Activated T-cell treated with anti-CD3 and anti-CD28 coated beads, Interleukin-2, amount 50 U/mL, for 72 hours (primary cell): ENCODE results near the gene CDYL. TPM values are rescaled to one million over a fixed set of nuclear protein-coding genes. Genes with fewer than 3 reads are reported as not detected.
"Not testable (repeated sequence)": the region's sequence is repeated elsewhere in the genome, so short reads cannot be mapped to it uniquely, and the experiment has no call there.

ENCODE experiments used
- ATAC-seq, 2 donors: fragments of 150-1000 bp; cut with Tn5 transposase; replicated peaks in 1 of 2; 2 replicates each; pipeline ENCODE4 v1.10.0; 2021; ENCODE audit warnings: moderate library complexity in 2 of 2, mild to moderate bottlenecking in 1 of 2
- DNase-seq, 2 donors: peaks; one replicate each; pipeline ENCODE4 v3.0.0; 2021 to 2022; ENCODE audit warnings: mixed read lengths in 1 of 2
- H3K27ac Mint-ChIP-seq: one replicate; pipeline ENCODE4 v1.8.0; 2022; ENCODE audit warnings: mild to moderate bottlenecking, moderate library complexity, mixed read lengths
- H3K27me3 Mint-ChIP-seq: one replicate; pipeline ENCODE4 v1.8.0; 2022; ENCODE audit warnings: low read depth, mixed read lengths
- H3K36me3 Mint-ChIP-seq, 2 donors: one replicate each; pipeline ENCODE4 v1.8.0; 2022; ENCODE audit warnings: mixed read lengths in 2 of 2, mild to moderate bottlenecking in 1 of 2; ENCODE audit not compliant: insufficient read depth in 2 of 2
- H3K4me1 Mint-ChIP-seq: one replicate; pipeline ENCODE4 v1.8.0; 2022; ENCODE audit warnings: low read depth, mixed read lengths
- H3K4me3 Mint-ChIP-seq, 2 donors: one replicate each; pipeline ENCODE4 v1.8.0; 2022; ENCODE audit warnings: mild to moderate bottlenecking in 2 of 2, mixed read lengths in 2 of 2, moderate library complexity in 2 of 2
- H3K9me3 Mint-ChIP-seq, 2 donors: one replicate each; pipeline ENCODE4 v1.8.0; 2022; ENCODE audit warnings: mixed read lengths in 2 of 2
- total RNA-seq, 2 donors: library from RNA; stranded (reverse); gene quantifications; one replicate each; pipeline ENCODE4 v1.2.3, GENCODE V29; 2022

CDYL gene
- total RNA-seq, 2 donors from 2014 or later = 39.2 to 40.8 TPM

- H3K4me1 Mint-ChIP-seq = peaks cover 58% of the 10 kb centered on the region
- H3K27ac Mint-ChIP-seq = peak overlapping the region; percentile 64
- DNase-seq (no peak), ATAC-seq (no peak)
- H3K36me3 Mint-ChIP-seq = peaks cover 5% of the 10 kb centered on the region in 2 donors
- H3K4me3 Mint-ChIP-seq = no peak overlapping the region
- H3K27me3 Mint-ChIP-seq = no peaks in the 10 kb centered on the region
- peaks cover 0 to 5% of the 10 kb centered on the region in 2 donors for H3K9me3 Mint-ChIP-seq
These were observed 36.9 kb downstream of the CDYL start for GRCh38 chr6:4813055-4813454.

- no peak overlapping the region for H3K27ac Mint-ChIP-seq
- ATAC-seq = no peak
- H3K27me3 Mint-ChIP-seq = no peaks in the 10 kb centered on the region
- H3K4me1 Mint-ChIP-seq = peaks cover 59% of the 10 kb centered on the region
- peaks cover 2 to 4% of the 10 kb centered on the region in 2 donors for H3K36me3 Mint-ChIP-seq
- peak overlapping the region in 1 of 2 donors; percentile 27 for H3K4me3 Mint-ChIP-seq
- peaks cover 1 to 4% of the 10 kb centered on the region in 2 donors for H3K9me3 Mint-ChIP-seq
- no peak for DNase-seq
These were observed 38.0 kb downstream of the CDYL start for GRCh38 chr6:4814212-4814611.

- peaks cover 1 to 2% of the 10 kb centered on the region in 2 donors for H3K36me3 Mint-ChIP-seq
- ATAC-seq = no peak
- no peak for DNase-seq
- H3K27ac Mint-ChIP-seq = no peak overlapping the region
- H3K27me3 Mint-ChIP-seq = no peaks in the 10 kb centered on the region
- H3K4me3 Mint-ChIP-seq = no peak overlapping the region
- H3K9me3 Mint-ChIP-seq = peaks cover 1% of the 10 kb centered on the region in 2 donors
- H3K4me1 Mint-ChIP-seq = peaks cover 64% of the 10 kb centered on the region
These were observed 38.8 kb downstream of the CDYL start for GRCh38 chr6:4814987-4815386.

GRCh38 chr6:4815584-4815983 is 39.4 kb downstream of the CDYL start:
- H3K9me3 Mint-ChIP-seq = peaks cover 0 to 1% of the 10 kb centered on the region in 2 donors
- H3K36me3 Mint-ChIP-seq = no peaks in the 10 kb centered on the region
- H3K27me3 Mint-ChIP-seq = no peaks in the 10 kb centered on the region
- H3K4me3 Mint-ChIP-seq = no peak overlapping the region
- no peak for DNase-seq
- ATAC-seq = no peak
- peaks cover 64% of the 10 kb centered on the region for H3K4me1 Mint-ChIP-seq
- H3K27ac Mint-ChIP-seq = no peak overlapping the region

- no peaks in the 10 kb centered on the region for H3K27me3 Mint-ChIP-seq
- H3K9me3 Mint-ChIP-seq = peaks cover 0 to 1% of the 10 kb centered on the region in 2 donors
- no peak overlapping the region for H3K4me3 Mint-ChIP-seq
- no peaks in the 10 kb centered on the region for H3K36me3 Mint-ChIP-seq
- H3K4me1 Mint-ChIP-seq = peaks cover 57% of the 10 kb centered on the region
- ATAC-seq (peak in 1 of 2 donors; percentile 32), DNase-seq (no peak)
- H3K27ac Mint-ChIP-seq = no peak overlapping the region
These were observed 40.7 kb downstream of the CDYL start for GRCh38 chr6:4816904-4817303.

- H3K36me3 Mint-ChIP-seq = peaks cover 0 to 3% of the 10 kb centered on the region in 2 donors
- peaks cover 50% of the 10 kb centered on the region for H3K4me1 Mint-ChIP-seq
- ATAC-seq = no peak
- H3K27ac Mint-ChIP-seq = no peak overlapping the region
- no peaks in the 10 kb centered on the region for H3K27me3 Mint-ChIP-seq
- DNase-seq = no peak
- no peak overlapping the region for H3K4me3 Mint-ChIP-seq
- peaks cover 0 to 1% of the 10 kb centered on the region in 2 donors for H3K9me3 Mint-ChIP-seq
These were observed 41.3 kb downstream of the CDYL start for GRCh38 chr6:4817551-4817950.

- Mint-ChIP-seq H3K9me3 (peaks cover 0 to 1% of the 10 kb centered on the region in 2 donors), H3K36me3 (peaks cover under 1 to 3% of the 10 kb centered on the region in 2 donors), H3K27me3 (no peaks in the 10 kb centered on the region), H3K4me1 (peaks cover 47% of the 10 kb centered on the region), H3K27ac (no peak overlapping the region), H3K4me3 (no peak overlapping the region)
- ATAC-seq = no peak
- DNase-seq = no peak
These were observed 42.2 kb downstream of the CDYL start for GRCh38 chr6:4818272-4818938.

- peaks cover 2 to 5% of the 10 kb centered on the region in 2 donors for H3K9me3 Mint-ChIP-seq
- H3K4me3 Mint-ChIP-seq = peak overlapping the region in 1 of 2 donors; percentile 2
- peaks cover 5 to 6% of the 10 kb centered on the region in 2 donors for H3K36me3 Mint-ChIP-seq
- peaks cover 41% of the 10 kb centered on the region for H3K4me1 Mint-ChIP-seq
- DNase-seq = no peak
- no peaks in the 10 kb centered on the region for H3K27me3 Mint-ChIP-seq
- no peak overlapping the region for H3K27ac Mint-ChIP-seq
- peak in 1 of 2 donors; percentile 29 for ATAC-seq
These were observed 43.6 kb downstream of the CDYL start for GRCh38 chr6:4819706-4820283.

- no peak overlapping the region for H3K27ac Mint-ChIP-seq
- H3K27me3 Mint-ChIP-seq = no peaks in the 10 kb centered on the region
- no peak overlapping the region for H3K4me3 Mint-ChIP-seq
- ATAC-seq (peak; percentile 84 to 91), DNase-seq (peak; percentile 19 to 23)
- H3K4me1 Mint-ChIP-seq = peaks cover 40% of the 10 kb centered on the region
- H3K9me3 Mint-ChIP-seq = peaks cover 4 to 7% of the 10 kb centered on the region in 2 donors
- H3K36me3 Mint-ChIP-seq = peaks cover 5 to 6% of the 10 kb centered on the region in 2 donors
These were observed 44.6 kb downstream of the CDYL start for GRCh38 chr6:4820704-4821276.

GRCh38 chr6:4822476-4822875 is 46.3 kb downstream of the CDYL start:
- no peak overlapping the region for H3K27ac Mint-ChIP-seq
- peaks cover 40% of the 10 kb centered on the region for H3K4me1 Mint-ChIP-seq
- H3K4me3 Mint-ChIP-seq = no peak overlapping the region
- no peak for DNase-seq
- peaks cover 15 to 18% of the 10 kb centered on the region in 2 donors for H3K36me3 Mint-ChIP-seq
- H3K27me3 Mint-ChIP-seq = no peaks in the 10 kb centered on the region
- no peak for ATAC-seq
- H3K9me3 Mint-ChIP-seq = peaks cover 11 to 17% of the 10 kb centered on the region in 2 donors

GRCh38 chr6:4828187-4828698 is 52.0 kb downstream of the CDYL start:
- Mint-ChIP-seq H3K9me3 (peaks cover 21 to 23% of the 10 kb centered on the region in 2 donors), H3K27ac (no peak overlapping the region), H3K36me3 (peaks cover 24 to 37% of the 10 kb centered on the region in 2 donors), H3K27me3 (no peaks in the 10 kb centered on the region), H3K4me3 (no peak overlapping the region), H3K4me1 (peaks cover 9% of the 10 kb centered on the region)
- no peak for ATAC-seq
- DNase-seq = no peak

- H3K27ac Mint-ChIP-seq = no peak overlapping the region
These were observed 52.9 kb downstream of the CDYL start for GRCh38 chr6:4829089-4829488.

GRCh38 chr6:4835540-4835939 is 59.3 kb downstream of the CDYL start:
- H3K27ac Mint-ChIP-seq, DNase-seq, H3K27me3 Mint-ChIP-seq, H3K4me3 Mint-ChIP-seq, ATAC-seq, H3K4me1 Mint-ChIP-seq: not testable (repeated sequence)
- peaks cover 9 to 14% of the 10 kb centered on the region in 2 donors for H3K9me3 Mint-ChIP-seq
- peaks cover 23 to 25% of the 10 kb centered on the region in 2 donors for H3K36me3 Mint-ChIP-seq

More at GRCh38 chr6:4829089-4829488, 52.9 kb downstream of the CDYL start:
- no peak for ATAC-seq
- H3K9me3 Mint-ChIP-seq = peaks cover 19% of the 10 kb centered on the region in 2 donors
- H3K27me3 Mint-ChIP-seq = no peaks in the 10 kb centered on the region
- H3K36me3 Mint-ChIP-seq = peaks cover 19 to 34% of the 10 kb centered on the region in 2 donors
- peaks cover under 1% of the 10 kb centered on the region for H3K4me1 Mint-ChIP-seq
- H3K4me3 Mint-ChIP-seq = no peak overlapping the region
- no peak for DNase-seq
